Karpas-422 (cell line): Measurements from ENCODE around the gene ASB6. TPM values are rescaled to one million over a fixed set of nuclear protein-coding genes. Genes with fewer than 3 reads are reported as not detected.

Experiments used
- DNase-seq: peaks from one replicate; pipeline ENCODE4 v3.0.0-alpha.2; 2015
- H2AFZ ChIP-seq: fragments of 200-600 bp; sonication (generic); 2 replicates; pipeline ENCODE4 v1.6.1; 2014; ENCODE audit warnings: antibody characterized with exemption, low read length, mixed read lengths
- H3K27ac ChIP-seq: fragments of 200-600 bp; sonication (generic); 2 replicates; pipeline ENCODE4 v1.5.1; 2014; ENCODE audit warnings: mild to moderate bottlenecking, low read length, moderate library complexity
- H3K27me3 ChIP-seq: fragments of 200-600 bp; sonication (generic); 2 replicates; pipeline ENCODE4 v1.6.1; 2014; ENCODE audit warnings: low read length, mixed read lengths
- H3K36me3 ChIP-seq: fragments of 200-600 bp; sonication (generic); 2 replicates; pipeline ENCODE4 v1.6.1; 2014; ENCODE audit warnings: low read length, mixed read lengths; ENCODE audit not compliant: insufficient read depth
- H3K4me1 ChIP-seq: fragments of 200-600 bp; sonication (generic); 2 replicates; pipeline ENCODE4 v1.6.1; 2014; ENCODE audit warnings: mild to moderate bottlenecking, low read length, mixed read lengths
- H3K4me2 ChIP-seq: fragments of 200-600 bp; sonication (generic); 2 replicates; pipeline ENCODE4 v1.6.1; 2014; ENCODE audit warnings: low read length, low read depth, mild to moderate bottlenecking; ENCODE audit not compliant: poor library complexity, severe bottlenecking
- H3K4me3 ChIP-seq: fragments of 200-600 bp; sonication (generic); 2 replicates; pipeline ENCODE4 v1.5.1; 2014; ENCODE audit warnings: mild to moderate bottlenecking, antibody characterized with exemption, low read length, mixed read lengths
- H3K79me2 ChIP-seq: fragments of 200-600 bp; sonication (generic); 2 replicates; pipeline ENCODE4 v1.6.1; 2014; ENCODE audit warnings: mild to moderate bottlenecking, low read length, mixed read lengths
- H3K9ac ChIP-seq: fragments of 200-600 bp; sonication (generic); 2 replicates; pipeline ENCODE4 v1.6.0; 2014; ENCODE audit warnings: low read length
- H3K9me2 ChIP-seq: fragments of 200-600 bp; sonication (generic), shearing (Covaris generic); replicated peaks from 2 replicates; pipeline ENCODE4 v1.6.0; 2014; ENCODE audit warnings: mild to moderate bottlenecking, low read length, moderate library complexity; ENCODE audit not compliant: insufficient read depth
- H3K9me3 ChIP-seq: fragments of 300-700, 200-600 bp; sonication (generic); 2 replicates; pipeline ENCODE4 v1.6.1; 2014; ENCODE audit warnings: low read length, mixed read lengths
- H4K20me1 ChIP-seq: fragments of 200-600 bp; sonication (generic); 2 replicates; pipeline ENCODE4 v1.6.1; 2014; ENCODE audit warnings: mild to moderate bottlenecking, antibody characterized with exemption, low read length, low read depth; ENCODE audit not compliant: insufficient read depth
- total RNA-seq: library from RNA; depleted of rRNA; stranded (reverse); fragments of >200 nt; shearing (Covaris generic); gene quantifications from 2 replicates; pipeline ENCODE4 v1.2.3, GENCODE V29; 2014; ENCODE audit warnings: low replicate concordance

ASB6 gene
- total RNA-seq, 1 experiment from 2014 or later: 10.6 TPM

DNA sequence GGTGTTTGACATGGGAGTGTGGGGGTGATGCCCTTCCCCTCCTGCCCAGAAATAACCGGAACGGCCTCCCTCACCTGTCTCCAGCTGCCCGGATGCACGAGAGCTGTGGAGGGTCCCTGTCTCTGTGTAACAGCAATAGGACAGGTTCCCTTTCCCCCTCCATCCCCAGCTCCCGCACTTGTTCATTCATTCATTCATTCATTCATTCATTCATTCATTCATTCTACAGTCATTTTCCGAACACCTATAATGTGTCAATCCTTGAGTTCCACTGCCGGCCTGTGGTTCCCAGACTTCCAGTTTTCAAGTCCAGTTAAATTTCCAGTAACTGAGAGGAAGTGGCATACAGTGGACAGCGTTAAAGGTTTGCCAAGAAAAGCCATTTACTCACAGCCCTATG lies 30.8 kb upstream of the ASB6 start:
- Histone ChIP-seq H3K4me3 (no peak overlapping the region), H2AFZ (no peak overlapping the region), H3K36me3 (no peaks in the 10 kb centered on the region), H3K4me2 (no peak overlapping the region), H3K79me2 (no peaks in the 10 kb centered on the region), H4K20me1 (no peaks in the 10 kb centered on the region), H3K27ac (no peak overlapping the region), H3K27me3 (no peaks in the 10 kb centered on the region), H3K4me1 (no peaks in the 10 kb centered on the region), H3K9ac (no peak overlapping the region), H3K9me3 (no peaks in the 10 kb centered on the region), H3K9me2 (no peaks in the 10 kb centered on the region)
- no peak for DNase-seq

DNA sequence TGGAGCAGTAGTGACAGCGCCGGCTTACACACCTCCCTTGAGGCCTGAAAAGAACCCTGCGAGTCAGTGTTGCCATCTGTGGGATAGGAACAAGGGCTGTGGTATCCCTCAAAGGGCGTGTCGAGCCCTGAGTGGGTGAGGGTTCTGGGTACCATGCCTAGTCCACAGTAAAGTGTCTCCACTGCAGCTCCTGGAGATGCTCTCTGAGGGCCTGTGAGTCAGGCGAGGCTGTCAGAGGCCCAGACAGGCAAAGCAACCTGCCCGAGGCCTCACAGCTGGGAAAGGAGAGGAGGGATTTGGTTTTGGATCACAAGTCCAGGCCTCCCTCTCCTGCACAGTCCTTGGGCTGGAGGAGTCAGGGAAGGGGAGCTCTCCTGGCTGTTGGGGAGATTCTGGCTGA lies 29.6 kb upstream of the ASB6 start:
- H4K20me1 ChIP-seq: no peaks in the 10 kb centered on the region
- H3K4me2 ChIP-seq: no peak overlapping the region
- H3K9me3 ChIP-seq: no peaks in the 10 kb centered on the region
- H2AFZ ChIP-seq: no peak overlapping the region
- DNase-seq: no peak
- no peaks in the 10 kb centered on the region for H3K27me3 ChIP-seq
- H3K9me2 ChIP-seq: no peaks in the 10 kb centered on the region
- no peak overlapping the region for H3K4me3 ChIP-seq
- H3K36me3 ChIP-seq: no peaks in the 10 kb centered on the region
- H3K79me2 ChIP-seq: no peaks in the 10 kb centered on the region
- H3K4me1 ChIP-seq: no peaks in the 10 kb centered on the region
- H3K27ac ChIP-seq: no peak overlapping the region
- H3K9ac ChIP-seq: no peak overlapping the region

DNA sequence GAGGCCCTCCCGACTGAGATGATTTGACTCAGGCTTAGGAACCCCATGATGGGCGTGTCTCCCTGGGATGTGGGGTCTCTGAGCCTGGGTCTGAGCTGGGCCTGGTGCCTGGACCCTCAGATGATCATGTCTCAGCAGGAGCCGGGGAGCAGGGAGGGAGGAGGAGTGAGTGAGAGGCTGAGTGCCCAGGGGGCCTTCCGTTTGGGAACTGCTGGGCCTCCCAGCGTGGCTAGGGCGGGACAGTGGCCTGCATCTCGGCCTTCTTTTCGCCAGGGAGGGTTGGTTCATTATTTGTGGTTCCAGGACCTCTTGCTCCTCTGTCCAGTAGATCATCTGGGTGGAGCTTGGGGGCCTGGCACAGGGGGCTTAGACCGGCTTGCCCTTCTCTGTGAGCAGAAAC lies 29.1 kb upstream of the ASB6 start:
- H3K79me2 ChIP-seq: no peaks in the 10 kb centered on the region
- H3K27me3 ChIP-seq: no peaks in the 10 kb centered on the region
- no peak overlapping the region for H3K4me3 ChIP-seq
- DNase-seq: no peak
- H3K36me3 ChIP-seq: no peaks in the 10 kb centered on the region
- H3K9me2 ChIP-seq: no peaks in the 10 kb centered on the region
- no peak overlapping the region for H3K4me2 ChIP-seq
- no peaks in the 10 kb centered on the region for H3K4me1 ChIP-seq
- H3K9me3 ChIP-seq: no peaks in the 10 kb centered on the region
- no peak overlapping the region for H3K27ac ChIP-seq
- no peak overlapping the region for H2AFZ ChIP-seq
- H4K20me1 ChIP-seq: no peaks in the 10 kb centered on the region
- H3K9ac ChIP-seq: no peak overlapping the region

DNA sequence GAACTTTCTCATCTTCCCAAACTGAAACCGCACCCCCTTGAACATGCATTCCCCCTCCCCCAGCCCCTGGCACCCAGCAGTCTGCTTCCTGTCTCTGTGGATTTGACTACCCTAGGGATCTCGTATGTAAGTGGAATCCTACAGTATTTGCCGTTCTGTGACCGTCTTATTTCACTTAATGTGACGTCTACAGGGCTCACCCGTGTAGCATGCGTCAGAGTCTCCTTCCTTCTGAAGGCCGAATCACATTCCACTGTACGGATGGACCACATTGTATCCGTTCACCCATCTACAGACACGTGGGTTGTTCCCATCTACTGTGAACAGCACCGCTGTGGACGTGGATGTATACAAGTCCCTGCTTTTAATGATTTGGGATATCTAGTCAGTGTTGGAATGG lies 28.0 kb upstream of the ASB6 start:
- Histone ChIP-seq H3K9me3 (no peaks in the 10 kb centered on the region), H3K4me1 (no peaks in the 10 kb centered on the region), H3K4me2 (no peak overlapping the region), H3K79me2 (no peaks in the 10 kb centered on the region), H3K27me3 (no peaks in the 10 kb centered on the region), H3K36me3 (no peaks in the 10 kb centered on the region), H3K9me2 (no peaks in the 10 kb centered on the region), H3K4me3 (no peak overlapping the region), H4K20me1 (no peaks in the 10 kb centered on the region), H2AFZ (no peak overlapping the region), H3K9ac (no peak overlapping the region), H3K27ac (no peak overlapping the region)
- DNase-seq: no peak

DNA sequence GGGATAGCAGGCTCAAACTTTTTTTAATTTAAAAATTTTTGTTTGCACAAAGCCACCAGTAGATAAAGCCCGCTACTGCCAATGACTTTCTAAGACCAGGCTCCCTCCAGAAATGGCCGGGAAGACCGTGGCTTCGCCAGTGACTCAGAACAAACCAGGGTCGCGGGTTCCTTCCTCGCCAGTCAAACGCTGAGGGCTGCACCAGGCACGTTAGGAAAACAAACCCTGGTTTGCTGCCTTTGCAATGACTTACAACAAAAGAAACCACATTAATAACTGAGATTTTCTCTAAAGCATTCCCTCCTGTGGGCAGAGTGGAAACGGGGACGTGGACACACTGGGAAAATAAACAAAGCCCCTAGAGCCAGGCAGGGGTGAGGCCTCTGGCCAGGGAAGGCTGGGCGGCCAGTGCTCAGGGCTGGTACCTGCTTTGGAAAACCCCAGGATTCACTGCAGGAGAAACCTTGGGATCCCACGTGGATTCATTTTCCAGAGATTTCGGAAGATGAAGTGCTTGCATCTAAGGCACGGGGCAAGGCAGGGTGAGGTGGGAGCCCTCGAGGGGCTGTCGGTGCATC lies 27.3 kb upstream of the ASB6 start:
- H3K9me2 ChIP-seq: no peaks in the 10 kb centered on the region
- H3K4me1 ChIP-seq: no peaks in the 10 kb centered on the region
- no peaks in the 10 kb centered on the region for H3K9me3 ChIP-seq
- H3K4me2 ChIP-seq: no peak overlapping the region
- H3K4me3 ChIP-seq: no peak overlapping the region
- no peaks in the 10 kb centered on the region for H4K20me1 ChIP-seq
- no peak overlapping the region for H3K27ac ChIP-seq
- no peaks in the 10 kb centered on the region for H3K27me3 ChIP-seq
- H3K9ac ChIP-seq: no peak overlapping the region
- DNase-seq: no peak
- H3K79me2 ChIP-seq: no peaks in the 10 kb centered on the region
- H2AFZ ChIP-seq: no peak overlapping the region
- H3K36me3 ChIP-seq: no peaks in the 10 kb centered on the region

DNA sequence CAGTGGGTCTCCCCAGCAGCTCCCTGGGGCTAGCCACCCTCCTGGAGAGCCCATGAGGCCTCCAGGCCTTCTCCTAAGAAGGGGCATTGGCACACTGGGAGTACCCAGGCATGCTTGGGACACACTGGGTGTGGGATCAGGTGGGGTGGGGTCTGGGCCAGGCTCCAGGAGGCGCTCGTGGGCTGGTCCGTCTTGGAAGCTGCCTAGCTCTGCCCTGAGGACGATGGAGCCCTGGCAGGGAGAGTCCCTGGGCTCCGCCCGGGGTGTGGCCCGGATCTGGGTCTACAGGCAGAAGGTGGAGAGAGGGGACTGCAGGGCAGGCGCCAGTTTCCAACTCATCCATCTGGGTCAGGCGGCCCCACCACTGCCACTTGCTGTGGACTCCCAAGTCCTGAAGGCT lies 25.9 kb upstream of the ASB6 start:
- Histone ChIP-seq H3K9ac (no peak overlapping the region), H3K4me1 (no peaks in the 10 kb centered on the region), H3K9me2 (no peaks in the 10 kb centered on the region), H3K4me3 (no peak overlapping the region), H3K27me3 (no peaks in the 10 kb centered on the region), H3K27ac (no peak overlapping the region), H2AFZ (no peak overlapping the region), H3K79me2 (no peaks in the 10 kb centered on the region), H4K20me1 (no peaks in the 10 kb centered on the region), H3K36me3 (no peaks in the 10 kb centered on the region), H3K4me2 (no peak overlapping the region), H3K9me3 (no peaks in the 10 kb centered on the region)
- DNase-seq: no peak

DNA sequence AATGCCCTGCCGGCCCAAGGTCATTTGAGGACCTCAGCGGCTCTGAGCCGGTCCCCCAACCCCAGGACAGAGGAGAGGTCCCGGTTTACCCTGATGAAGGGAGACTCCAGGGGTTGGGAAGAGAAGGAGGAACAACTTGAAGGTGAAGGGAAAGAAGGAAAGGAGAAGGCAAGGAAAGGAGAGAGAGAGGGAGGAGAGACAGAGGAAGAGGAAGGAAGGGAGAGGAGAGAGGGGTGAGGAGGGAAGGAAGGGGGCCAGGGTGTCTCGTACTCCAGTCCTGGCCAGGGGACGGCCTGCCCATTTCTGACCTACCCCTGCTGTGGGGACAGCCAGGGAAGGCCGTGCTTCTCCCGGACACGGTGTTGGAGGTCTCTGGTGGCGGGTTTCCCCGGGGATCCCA lies 25.4 kb upstream of the ASB6 start:
- H3K9me3 ChIP-seq: no peaks in the 10 kb centered on the region
- no peaks in the 10 kb centered on the region for H3K79me2 ChIP-seq
- no peaks in the 10 kb centered on the region for H3K4me1 ChIP-seq
- H2AFZ ChIP-seq: no peak overlapping the region
- H3K9me2 ChIP-seq: no peaks in the 10 kb centered on the region
- DNase-seq: no peak
- no peak overlapping the region for H3K4me3 ChIP-seq
- H3K36me3 ChIP-seq: no peaks in the 10 kb centered on the region
- no peak overlapping the region for H3K27ac ChIP-seq
- no peak overlapping the region for H3K4me2 ChIP-seq
- no peaks in the 10 kb centered on the region for H3K27me3 ChIP-seq
- H4K20me1 ChIP-seq: no peaks in the 10 kb centered on the region
- H3K9ac ChIP-seq: no peak overlapping the region

DNA sequence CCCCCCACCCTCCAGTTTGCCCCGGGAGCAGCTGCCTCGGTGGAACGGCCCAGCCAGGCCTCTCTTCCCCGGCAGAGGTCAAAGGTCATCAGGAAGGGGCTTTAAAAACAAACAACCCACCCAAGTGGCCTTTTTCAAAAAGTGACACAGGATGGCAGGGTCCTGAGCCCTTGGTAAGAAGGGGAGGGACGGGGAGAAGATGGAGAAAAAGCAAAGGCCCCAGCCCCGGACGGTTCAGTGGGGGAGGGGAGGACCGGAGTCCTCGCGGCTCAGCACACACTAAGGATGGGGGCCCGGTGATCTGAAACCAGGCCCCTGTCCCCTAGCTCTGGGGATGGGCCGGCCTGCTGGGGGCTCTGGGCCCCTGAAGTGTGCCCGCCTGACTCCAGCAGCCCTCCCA lies 24.6 kb upstream of the ASB6 start:
- Histone ChIP-seq H3K36me3 (no peaks in the 10 kb centered on the region), H3K9me2 (no peaks in the 10 kb centered on the region), H4K20me1 (no peaks in the 10 kb centered on the region), H3K4me2 (no peak overlapping the region), H2AFZ (no peak overlapping the region), H3K4me3 (no peak overlapping the region), H3K27ac (no peak overlapping the region), H3K4me1 (no peaks in the 10 kb centered on the region), H3K9ac (no peak overlapping the region), H3K9me3 (no peaks in the 10 kb centered on the region), H3K79me2 (no peaks in the 10 kb centered on the region), H3K27me3 (no peaks in the 10 kb centered on the region)
- DNase-seq: no peak
